SK-N-SH (cell line): ENCODE measurements around the gene RABEP2. TPM values are rescaled to one million over a fixed set of nuclear protein-coding genes. Genes with fewer than 3 reads are reported as not detected.

ENCODE experiments used
- CTCF ChIA-PET: fragments of 300-600, 350-600 bp; formaldehyde crosslinking; extraction: SDS; loops from one replicate; lab custom pipeline; 2021; lab: Yijun Ruan, JAX
- POLR2A ChIA-PET: fragments of 350-600 bp; sonication (Branson Sonifier 250); formaldehyde crosslinking; extraction: SDS; loops from one replicate; lab custom pipeline; 2020; ENCODE audit warnings: antibody characterized with exemption, inconsistent platforms; lab: Yijun Ruan, JAX
- DNase-seq: peaks from one replicate; pipeline ENCODE4 v3.0.0; 2012
- H2AFZ ChIP-seq: fragments of 200-600 bp; sonication (generic); 2 replicates; pipeline ENCODE4 v1.8.1; 2016; ENCODE audit warnings: antibody characterized with exemption, mild to moderate bottlenecking, low read depth
- H3F3A ChIP-seq: fragments of 200-600 bp; sonication (generic); replicated peaks from 2 replicates; pipeline ENCODE3; 2016; ENCODE audit warnings: antibody characterized with exemption, mild to moderate bottlenecking; ENCODE audit not compliant: insufficient read depth
- H3K27ac ChIP-seq, 2 experiments: fragments of 200-500 bp in 1 of 2; fragments of 200-600 bp in 1 of 2; sonication (Bioruptor generic) in 1 of 2; sonication (generic), shearing (Covaris generic) in 1 of 2; 2 replicates each; pipeline versions ENCODE4 v1.5.1 to v1.6.1; 2014 to 2016; ENCODE audit warnings: low read depth in 2 of 2, inconsistent platforms in 1 of 2, low read length in 1 of 2, mild to moderate bottlenecking in 1 of 2, mixed read lengths in 1 of 2
- H3K27me3 ChIP-seq: fragments of 200-600 bp; sonication (generic), shearing (Covaris generic); 2 replicates; pipeline ENCODE4 v1.6.1; 2016; ENCODE audit warnings: mixed run types; ENCODE audit not compliant: insufficient read depth
- H3K36me3 ChIP-seq, 2 experiments: fragments of 200-500 bp in 1 of 2; fragments of 200-600 bp in 1 of 2; sonication (Bioruptor generic) in 1 of 2; sonication (generic) in 1 of 2; replicated peaks in 1 of 2; 2 replicates each; pipeline versions ENCODE3 to v1.5.1; 2014 to 2016; ENCODE audit warnings: low read length in 1 of 2, mild to moderate bottlenecking in 1 of 2; ENCODE audit not compliant: insufficient read depth in 2 of 2, control insufficient read depth in 1 of 2
- H3K4me1 ChIP-seq, 2 experiments: fragments of 200-500 bp in 1 of 2; fragments of 200-600 bp in 1 of 2; sonication (Bioruptor generic) in 1 of 2; sonication (generic), shearing (Covaris generic) in 1 of 2; 2 replicates each; pipeline versions ENCODE4 v1.5.1 to v1.6.1; 2014 to 2016; ENCODE audit warnings: low read depth in 1 of 2, low read length in 1 of 2, mixed run types in 1 of 2; ENCODE audit not compliant: insufficient read depth in 2 of 2, control insufficient read depth in 1 of 2
- H3K4me2 ChIP-seq: fragments of 200-600 bp; sonication (generic), shearing (Covaris generic); 2 replicates; pipeline ENCODE4 v1.6.1; 2017; ENCODE audit warnings: mixed run types
- H3K4me3 ChIP-seq, 2 experiments: fragments of 200-500 bp in 1 of 2; fragments of 200-600 bp in 1 of 2; sonication (Bioruptor generic) in 1 of 2; sonication (generic), shearing (Covaris generic) in 1 of 2; 2 replicates each; pipeline versions ENCODE4 v1.5.1 to v1.8.1; 2014 to 2016; ENCODE audit warnings: low read depth in 2 of 2, inconsistent platforms in 1 of 2, low read length in 1 of 2, mild to moderate bottlenecking in 1 of 2, mixed read lengths in 1 of 2, moderate library complexity in 1 of 2
- H3K79me2 ChIP-seq: fragments of 200-600 bp; sonication (generic); 2 replicates; pipeline ENCODE4 v1.8.1; 2017; ENCODE audit warnings: mild to moderate bottlenecking; ENCODE audit not compliant: insufficient read depth
- H3K9ac ChIP-seq: fragments of 200-600 bp; sonication (generic); 2 replicates; pipeline ENCODE4 v1.6.1; 2017; ENCODE audit warnings: mixed run types
- H3K9me2 ChIP-seq: fragments of 200-600 bp; sonication (generic); 2 replicates; pipeline ENCODE4 v1.6.1; 2017; ENCODE audit warnings: mixed run types
- H3K9me3 ChIP-seq: fragments of 200-600 bp; sonication (generic); 2 replicates; pipeline ENCODE4 v1.6.1; 2017; ENCODE audit warnings: mixed run types, mild to moderate bottlenecking, moderate library complexity
- H4K20me1 ChIP-seq: fragments of 200-600 bp; sonication (generic); 2 replicates; pipeline ENCODE4 v1.6.1; 2017; ENCODE audit warnings: mild to moderate bottlenecking, mixed run types; ENCODE audit not compliant: insufficient read depth
- ELF1 ChIP-seq: IDR thresholded peaks from 2 replicates; pipeline ENCODE4 v1.4.0; 2012
- EP300 ChIP-seq, 2 experiments: IDR thresholded peaks; 2 replicates each; pipeline versions ENCODE4 v1.4.0 to v1.6.1; 2012; ENCODE audit warnings: borderline replicate concordance in 1 of 2, low read depth in 1 of 2, low read length in 1 of 2
- FOSL2 ChIP-seq: IDR thresholded peaks from 2 replicates; pipeline ENCODE4 v1.4.0; 2012; ENCODE audit warnings: low read depth, mild to moderate bottlenecking, moderate library complexity, borderline replicate concordance
- GABPA ChIP-seq: IDR thresholded peaks from 2 replicates; pipeline ENCODE4 v1.4.0; 2012; ENCODE audit warnings: low read depth, mild to moderate bottlenecking
- GATA2 ChIP-seq: sonication (generic); formaldehyde crosslinking; IDR thresholded peaks from 2 replicates; pipeline ENCODE4 v1.5.0; 2020; ENCODE audit warnings: mild to moderate bottlenecking, missing genetic modification reagents
- MEF2A ChIP-seq: IDR thresholded peaks from 2 replicates; pipeline ENCODE4 v1.4.0; 2012; ENCODE audit warnings: low read depth, borderline replicate concordance
- NFIC ChIP-seq: IDR thresholded peaks from 2 replicates; pipeline ENCODE4 v1.4.0; 2012; ENCODE audit warnings: borderline replicate concordance
- NRF1 ChIP-seq: IDR thresholded peaks from 2 replicates; pipeline ENCODE4 v1.6.1; 2012; ENCODE audit warnings: low read depth, mild to moderate bottlenecking, low read length
- POLR2AphosphoS5 ChIP-seq: IDR thresholded peaks from 2 replicates; pipeline ENCODE4 v1.6.1; 2012; ENCODE audit warnings: low read depth, low read length
- RCOR1 ChIP-seq: fragments of 150-350 bp; IDR thresholded peaks from 2 replicates; pipeline ENCODE4 v1.6.1; 2017; ENCODE audit warnings: antibody characterized with exemption, low read length
- RXRA ChIP-seq: IDR thresholded peaks from 2 replicates; pipeline ENCODE4 v1.4.0; 2012; ENCODE audit warnings: low read depth, mild to moderate bottlenecking, borderline replicate concordance
- SMC3 ChIP-seq: IDR thresholded peaks from 2 replicates; pipeline ENCODE4 v1.6.1; 2012; ENCODE audit warnings: low read depth, low read length, improper control_type of control experiment
- TAF1 ChIP-seq: IDR thresholded peaks from 2 replicates; pipeline ENCODE4 v1.6.1; 2012; ENCODE audit warnings: low read depth, mild to moderate bottlenecking, low read length, moderate library complexity, borderline replicate concordance
- TCF12 ChIP-seq: IDR thresholded peaks from 2 replicates; pipeline ENCODE4 v1.4.0; 2012
- TEAD4 ChIP-seq: IDR thresholded peaks from 2 replicates; pipeline ENCODE4 v1.4.0; 2012; ENCODE audit warnings: mild to moderate bottlenecking, borderline replicate concordance; ENCODE audit not compliant: insufficient read depth
- YY1 ChIP-seq: IDR thresholded peaks from 2 replicates; pipeline ENCODE4 v1.4.0; 2012; ENCODE audit warnings: low read depth, mild to moderate bottlenecking
- WGBS: methylation state at CpG from one replicate; pipeline ENCODE4 v1.1.6; 2017; ENCODE audit warnings: low lambda C conversion rate; 5-methylcytosine and 5-hydroxymethylcytosine counted together
- polyA plus RNA-seq, 3 experiments: library from polyadenylated mRNA; depleted of rRNA; stranded (reverse); fragments of >200 nt; gene quantifications; 2 replicates each; pipeline ENCODE4 v1.2.3, GENCODE V29; 2012
- TF ChIP-seq, protein P1 (sequence below): IDR thresholded peaks from 2 replicates; pipeline ENCODE4 v1.6.1; 2012; ENCODE audit warnings: mild to moderate bottlenecking, low read depth, low read length, moderate library complexity
- TF ChIP-seq, protein P2 (sequence below): fragments of 200-600 bp; sonication (generic); IDR thresholded peaks from 2 replicates; pipeline ENCODE4 v1.6.1; 2017; ENCODE audit warnings: antibody characterized with exemption, mild to moderate bottlenecking, moderate library complexity
- TF ChIP-seq, protein P3 (sequence below): IDR thresholded peaks from 2 replicates; pipeline ENCODE4; 2012

Gene RABEP2
- polyA plus RNA-seq, 1 of the 3 experiments (the other 2 are of a cell fraction): 46.1 TPM

GRCh38 chr16:28898942-28899341, 26.1 kb downstream of the RABEP2 start:
- H3K9me3 ChIP-seq: no peaks in the 10 kb centered on the region
- H3K9me2 ChIP-seq: no peaks in the 10 kb centered on the region
- H3K4me3 ChIP-seq: no peak overlapping the region
- H3K4me1 ChIP-seq: no peaks in the 10 kb centered on the region
- no peaks in the 10 kb centered on the region for H3K27me3 ChIP-seq
- TF ChIP-seq SMC3 (no peak), POLR2AphosphoS5 (no peak)
- TF ChIP-seq, all 33 proteins: peak for 0
- no peaks in the 10 kb centered on the region for H3K79me2 ChIP-seq
- H2AFZ ChIP-seq: no peak overlapping the region
- no peak overlapping the region for H3K4me2 ChIP-seq
- H3F3A ChIP-seq: no peaks in the 10 kb centered on the region
- 93% methylated on average over 4 of the region's 4 CpGs for WGBS
- H4K20me1 ChIP-seq: no peaks in the 10 kb centered on the region
- H3K9ac ChIP-seq: no peak overlapping the region
- H3K36me3 ChIP-seq: no peaks in the 10 kb centered on the region
- ChIA-PET POLR2A (no interaction called here), CTCF (no interaction called here)
- no peak for DNase-seq
- H3K27ac ChIP-seq: no peak overlapping the region

GRCh38 chr16:28898266-28898665, 26.8 kb downstream of the RABEP2 start:
- no peak overlapping the region for H3K4me3 ChIP-seq
- ChIA-PET CTCF (interaction anchor here (1.2 kb wide), 1 partner anchor 47 kb away, joined by 3 read pairs; no protein-coding TSS in a partner anchor), POLR2A (no interaction called here)
- no peak overlapping the region for H2AFZ ChIP-seq
- no peaks in the 10 kb centered on the region for H3F3A ChIP-seq
- H3K36me3 ChIP-seq: no peaks in the 10 kb centered on the region
- H3K27me3 ChIP-seq: no peaks in the 10 kb centered on the region
- H3K79me2 ChIP-seq: no peaks in the 10 kb centered on the region
- 85% methylated on average over 7 of the region's 15 CpGs for WGBS
- H3K9ac ChIP-seq: no peak overlapping the region
- no peaks in the 10 kb centered on the region for H3K9me2 ChIP-seq
- no peaks in the 10 kb centered on the region for H3K9me3 ChIP-seq
- TF ChIP-seq NRF1 (no peak), RXRA (no peak), ELF1 (no peak), TAF1 (no peak), RCOR1 (no peak), GATA2 (CRISPR knock-in tag) (no peak), TCF12 (no peak), MEF2A (no peak), GABPA (no peak), TEAD4 (no peak), FOSL2 (no peak), NFIC (no peak), YY1 (no peak), EP300 (IDR thresholded peaks at IDR 0.05; ENCODE audit: borderline replicate concordance in 1 of 2, low read depth in 1 of 2, low read length in 1 of 2) (no peak)
- TF ChIP-seq, protein P1, sequence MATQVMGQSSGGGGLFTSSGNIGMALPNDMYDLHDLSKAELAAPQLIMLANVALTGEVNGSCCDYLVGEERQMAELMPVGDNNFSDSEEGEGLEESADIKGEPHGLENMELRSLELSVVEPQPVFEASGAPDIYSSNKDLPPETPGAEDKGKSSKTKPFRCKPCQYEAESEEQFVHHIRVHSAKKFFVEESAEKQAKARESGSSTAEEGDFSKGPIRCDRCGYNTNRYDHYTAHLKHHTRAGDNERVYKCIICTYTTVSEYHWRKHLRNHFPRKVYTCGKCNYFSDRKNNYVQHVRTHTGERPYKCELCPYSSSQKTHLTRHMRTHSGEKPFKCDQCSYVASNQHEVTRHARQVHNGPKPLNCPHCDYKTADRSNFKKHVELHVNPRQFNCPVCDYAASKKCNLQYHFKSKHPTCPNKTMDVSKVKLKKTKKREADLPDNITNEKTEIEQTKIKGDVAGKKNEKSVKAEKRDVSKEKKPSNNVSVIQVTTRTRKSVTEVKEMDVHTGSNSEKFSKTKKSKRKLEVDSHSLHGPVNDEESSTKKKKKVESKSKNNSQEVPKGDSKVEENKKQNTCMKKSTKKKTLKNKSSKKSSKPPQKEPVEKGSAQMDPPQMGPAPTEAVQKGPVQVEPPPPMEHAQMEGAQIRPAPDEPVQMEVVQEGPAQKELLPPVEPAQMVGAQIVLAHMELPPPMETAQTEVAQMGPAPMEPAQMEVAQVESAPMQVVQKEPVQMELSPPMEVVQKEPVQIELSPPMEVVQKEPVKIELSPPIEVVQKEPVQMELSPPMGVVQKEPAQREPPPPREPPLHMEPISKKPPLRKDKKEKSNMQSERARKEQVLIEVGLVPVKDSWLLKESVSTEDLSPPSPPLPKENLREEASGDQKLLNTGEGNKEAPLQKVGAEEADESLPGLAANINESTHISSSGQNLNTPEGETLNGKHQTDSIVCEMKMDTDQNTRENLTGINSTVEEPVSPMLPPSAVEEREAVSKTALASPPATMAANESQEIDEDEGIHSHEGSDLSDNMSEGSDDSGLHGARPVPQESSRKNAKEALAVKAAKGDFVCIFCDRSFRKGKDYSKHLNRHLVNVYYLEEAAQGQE: no peak
- TF ChIP-seq, protein P2, sequence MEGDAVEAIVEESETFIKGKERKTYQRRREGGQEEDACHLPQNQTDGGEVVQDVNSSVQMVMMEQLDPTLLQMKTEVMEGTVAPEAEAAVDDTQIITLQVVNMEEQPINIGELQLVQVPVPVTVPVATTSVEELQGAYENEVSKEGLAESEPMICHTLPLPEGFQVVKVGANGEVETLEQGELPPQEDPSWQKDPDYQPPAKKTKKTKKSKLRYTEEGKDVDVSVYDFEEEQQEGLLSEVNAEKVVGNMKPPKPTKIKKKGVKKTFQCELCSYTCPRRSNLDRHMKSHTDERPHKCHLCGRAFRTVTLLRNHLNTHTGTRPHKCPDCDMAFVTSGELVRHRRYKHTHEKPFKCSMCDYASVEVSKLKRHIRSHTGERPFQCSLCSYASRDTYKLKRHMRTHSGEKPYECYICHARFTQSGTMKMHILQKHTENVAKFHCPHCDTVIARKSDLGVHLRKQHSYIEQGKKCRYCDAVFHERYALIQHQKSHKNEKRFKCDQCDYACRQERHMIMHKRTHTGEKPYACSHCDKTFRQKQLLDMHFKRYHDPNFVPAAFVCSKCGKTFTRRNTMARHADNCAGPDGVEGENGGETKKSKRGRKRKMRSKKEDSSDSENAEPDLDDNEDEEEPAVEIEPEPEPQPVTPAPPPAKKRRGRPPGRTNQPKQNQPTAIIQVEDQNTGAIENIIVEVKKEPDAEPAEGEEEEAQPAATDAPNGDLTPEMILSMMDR: no peak
- TF ChIP-seq, protein P3, sequence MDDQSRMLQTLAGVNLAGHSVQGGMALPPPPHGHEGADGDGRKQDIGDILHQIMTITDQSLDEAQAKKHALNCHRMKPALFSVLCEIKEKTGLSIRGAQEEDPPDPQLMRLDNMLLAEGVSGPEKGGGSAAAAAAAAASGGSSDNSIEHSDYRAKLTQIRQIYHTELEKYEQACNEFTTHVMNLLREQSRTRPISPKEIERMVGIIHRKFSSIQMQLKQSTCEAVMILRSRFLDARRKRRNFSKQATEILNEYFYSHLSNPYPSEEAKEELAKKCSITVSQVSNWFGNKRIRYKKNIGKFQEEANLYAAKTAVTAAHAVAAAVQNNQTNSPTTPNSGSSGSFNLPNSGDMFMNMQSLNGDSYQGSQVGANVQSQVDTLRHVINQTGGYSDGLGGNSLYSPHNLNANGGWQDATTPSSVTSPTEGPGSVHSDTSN: no peak
- no peak overlapping the region for H3K4me2 ChIP-seq
- H3K27ac ChIP-seq: no peak overlapping the region; a peak in 1 of 4 replicates
- H4K20me1 ChIP-seq: no peaks in the 10 kb centered on the region
- no peak for DNase-seq
- H3K4me1 ChIP-seq: no peaks in the 10 kb centered on the region
